Activated CD4-positive, alpha-beta T cell treated with anti-CD3 and anti-CD28 coated beads, Interleukin-2, amount 10 ng/mL, durations not matched to agents 7 days and 5 days (primary cell): ENCODE measurements around the gene SFT2D3. TPM values are rescaled to one million over a fixed set of nuclear protein-coding genes. Genes with fewer than 3 reads are reported as not detected.
A peak's percentile ranks its signal among the peaks of the same experiment; 100 is the strongest.

Experiments
- CTCF ChIA-PET: fragments of 350-600 bp; sonication (Branson Sonifier 250); formaldehyde crosslinking; loops from one replicate; lab custom pipeline; 2021; ENCODE audit warnings: antibody characterized with exemption; lab: Charles Lee
- POLR2A ChIA-PET: fragments of 350-600 bp; sonication (Branson Sonifier 250); formaldehyde crosslinking; loops from one replicate; lab custom pipeline; 2021; ENCODE audit warnings: antibody characterized with exemption; lab: Charles Lee
- DNase-seq: peaks from one replicate; pipeline ENCODE4 v3.0.0-alpha.2; 2020
- H3K27ac Mint-ChIP-seq: one replicate; pipeline ENCODE4 v1.8.0; 2021; ENCODE audit warnings: mild to moderate bottlenecking, moderate library complexity, mixed read lengths
- H3K27me3 Mint-ChIP-seq: one replicate; pipeline ENCODE4 v1.8.0; 2021; ENCODE audit warnings: mixed read lengths
- H3K36me3 Mint-ChIP-seq: one replicate; pipeline ENCODE4 v1.8.0; 2021; ENCODE audit warnings: low read depth, mixed read lengths
- H3K4me1 Mint-ChIP-seq: one replicate; pipeline ENCODE4 v1.8.0; 2021; ENCODE audit warnings: mixed read lengths
- H3K4me3 Mint-ChIP-seq: one replicate; pipeline ENCODE4 v1.8.0; 2021; ENCODE audit warnings: mild to moderate bottlenecking, moderate library complexity, mixed read lengths
- H3K9me3 Mint-ChIP-seq: one replicate; pipeline ENCODE4 v1.8.0; 2021; ENCODE audit warnings: mixed read lengths
- total RNA-seq, 2 experiments: library from RNA; stranded (reverse); gene quantifications; one replicate each; pipeline ENCODE4 v1.2.3, GENCODE V29; 2021

SFT2D3 gene
- total RNA-seq, 2 experiments from 2014 or later = 5.0 to 5.7 TPM

DNA sequence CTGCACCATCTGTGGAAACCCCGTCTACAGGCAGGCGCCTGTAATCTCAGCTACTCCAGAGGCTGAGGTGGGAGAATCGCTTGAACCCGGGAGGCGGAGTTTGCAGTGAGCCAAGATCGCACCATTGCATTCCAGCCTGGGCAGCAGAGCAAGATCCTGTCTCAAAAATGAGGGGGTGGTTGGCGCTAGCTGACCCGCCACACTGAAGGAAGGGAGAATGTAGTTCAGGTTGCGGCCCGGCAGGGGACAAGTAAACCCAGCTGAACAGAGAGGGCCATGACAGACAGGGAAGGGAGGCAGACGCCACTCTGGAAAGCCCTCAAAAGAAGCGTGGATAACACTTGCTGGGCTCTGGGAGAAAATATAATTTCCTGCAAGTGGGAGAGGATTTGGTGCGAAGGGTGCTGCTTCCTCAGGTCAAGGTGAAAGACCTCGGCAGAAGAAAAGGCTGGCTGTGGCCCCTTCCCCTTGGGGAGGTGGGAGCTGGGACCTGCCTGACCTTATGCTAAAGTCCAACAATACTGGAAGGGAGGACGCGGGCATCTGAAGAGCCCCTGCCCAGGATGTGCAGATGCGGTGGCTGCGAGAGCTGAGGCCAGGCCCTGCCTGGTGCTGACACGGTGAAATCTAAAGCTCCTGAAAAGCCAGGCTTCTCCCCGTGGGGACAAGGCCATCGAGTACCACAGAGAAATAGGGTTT lies 3.7 kb upstream of the SFT2D3 start:
- peaks cover 8% of the 10 kb centered on the region for H3K36me3 Mint-ChIP-seq
- H3K9me3 Mint-ChIP-seq = no peaks in the 10 kb centered on the region
- H3K4me3 Mint-ChIP-seq = no peak overlapping the region
- H3K27me3 Mint-ChIP-seq = no peaks in the 10 kb centered on the region
- ChIA-PET POLR2A (no interaction called here), CTCF (interaction anchor here (1.1 kb wide), 1 partner anchor 10 kb away, joined by 4 read pairs; no protein-coding TSS in a partner anchor)
- DNase-seq = no peak
- H3K4me1 Mint-ChIP-seq = peaks cover 16% of the 10 kb centered on the region
- no peak overlapping the region for H3K27ac Mint-ChIP-seq

DNA sequence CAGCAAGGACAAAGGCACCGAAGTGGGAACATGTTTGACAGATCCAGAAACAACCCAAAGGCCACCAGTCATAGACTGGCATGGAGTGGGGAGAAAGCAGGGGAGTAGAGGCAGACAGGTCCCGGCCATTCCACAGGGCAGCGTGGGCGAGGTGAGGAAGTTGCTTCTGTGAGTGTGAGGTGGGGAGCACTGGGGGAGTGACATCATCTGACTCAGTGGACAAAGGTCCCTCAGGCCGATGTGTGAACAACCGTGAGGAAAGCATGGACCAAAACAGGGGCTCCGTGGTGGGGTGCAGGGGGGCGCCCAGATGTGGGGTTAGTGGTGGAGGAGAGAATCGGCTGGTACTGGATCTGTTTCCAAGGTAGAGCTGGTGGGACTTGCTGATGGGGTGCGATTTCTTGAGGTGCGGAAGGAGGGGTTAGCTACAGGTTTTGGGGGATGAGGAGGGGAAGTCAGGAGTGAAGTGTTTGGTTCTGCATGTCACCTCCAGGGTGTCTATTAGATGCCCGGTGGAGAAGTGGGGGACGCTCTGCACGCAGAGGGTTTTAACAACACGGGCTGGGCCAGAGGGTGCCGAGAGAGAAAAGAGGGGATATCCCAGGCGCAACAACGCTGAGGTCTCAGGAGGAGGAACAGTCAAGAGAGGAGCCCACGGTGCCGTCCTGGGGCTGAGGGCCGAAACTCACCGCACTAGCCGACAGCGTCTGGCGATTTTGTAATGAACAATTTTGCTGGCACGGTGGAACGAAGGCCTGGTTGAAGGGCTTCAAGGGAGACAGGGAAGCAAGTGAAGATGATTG lies 2.5 kb upstream of the SFT2D3 start:
- Mint-ChIP-seq H3K9me3 (no peaks in the 10 kb centered on the region), H3K27me3 (no peaks in the 10 kb centered on the region), H3K4me3 (no peak overlapping the region), H3K4me1 (peaks cover 24% of the 10 kb centered on the region), H3K27ac (no peak overlapping the region), H3K36me3 (peaks cover 14% of the 10 kb centered on the region)
- POLR2A ChIA-PET = no interaction called here
- DNase-seq = no peak
- CTCF ChIA-PET = no interaction called here

DNA sequence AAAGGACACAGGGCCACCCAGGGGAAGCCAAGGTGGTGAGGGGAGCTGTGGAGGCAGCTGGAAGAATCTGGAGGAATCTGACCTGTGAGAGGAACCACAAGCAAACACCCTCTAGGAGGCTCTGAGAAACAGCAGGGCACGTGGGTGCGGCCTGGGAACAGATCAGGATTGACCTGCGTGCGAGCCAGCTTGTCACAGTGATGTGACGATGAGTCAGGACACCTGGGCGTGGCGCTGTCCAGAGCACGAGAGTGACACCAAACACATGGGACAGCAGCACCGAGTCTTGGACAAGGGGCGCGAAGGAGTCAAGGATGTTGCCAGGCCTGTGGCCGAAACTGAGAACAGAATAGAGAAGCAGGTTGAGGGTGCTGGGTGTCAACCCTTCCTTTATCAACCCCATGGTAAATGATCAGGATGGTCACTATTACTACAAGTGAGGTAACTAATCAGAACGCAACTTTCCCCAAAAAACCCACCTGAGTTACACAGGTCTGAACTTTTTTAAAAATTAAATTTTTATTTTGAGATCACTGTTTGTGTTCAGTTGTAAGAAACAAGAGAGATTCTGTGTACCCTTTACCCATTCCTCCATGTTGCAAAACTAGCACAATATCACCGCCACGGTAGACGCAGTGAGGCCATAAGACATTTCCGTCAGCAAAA lies 637 bp upstream of the SFT2D3 start:
- ChIA-PET CTCF (interaction anchor here (1.4 kb wide), 1 partner anchor 137 kb away, joined by 3 read pairs; no protein-coding TSS in a partner anchor), POLR2A (interaction anchor here (0.6 kb wide), 1 partner anchor 125 kb away, joined by 3 read pairs; no protein-coding TSS in a partner anchor)
- H3K9me3 Mint-ChIP-seq = no peaks in the 10 kb centered on the region
- peaks cover 27% of the 10 kb centered on the region for H3K36me3 Mint-ChIP-seq
- no peak for DNase-seq
- no peaks in the 10 kb centered on the region for H3K27me3 Mint-ChIP-seq
- H3K27ac Mint-ChIP-seq = peak overlapping the region; percentile 99
- H3K4me1 Mint-ChIP-seq = peaks cover 38% of the 10 kb centered on the region
- peak overlapping the region; percentile 92 for H3K4me3 Mint-ChIP-seq

DNA sequence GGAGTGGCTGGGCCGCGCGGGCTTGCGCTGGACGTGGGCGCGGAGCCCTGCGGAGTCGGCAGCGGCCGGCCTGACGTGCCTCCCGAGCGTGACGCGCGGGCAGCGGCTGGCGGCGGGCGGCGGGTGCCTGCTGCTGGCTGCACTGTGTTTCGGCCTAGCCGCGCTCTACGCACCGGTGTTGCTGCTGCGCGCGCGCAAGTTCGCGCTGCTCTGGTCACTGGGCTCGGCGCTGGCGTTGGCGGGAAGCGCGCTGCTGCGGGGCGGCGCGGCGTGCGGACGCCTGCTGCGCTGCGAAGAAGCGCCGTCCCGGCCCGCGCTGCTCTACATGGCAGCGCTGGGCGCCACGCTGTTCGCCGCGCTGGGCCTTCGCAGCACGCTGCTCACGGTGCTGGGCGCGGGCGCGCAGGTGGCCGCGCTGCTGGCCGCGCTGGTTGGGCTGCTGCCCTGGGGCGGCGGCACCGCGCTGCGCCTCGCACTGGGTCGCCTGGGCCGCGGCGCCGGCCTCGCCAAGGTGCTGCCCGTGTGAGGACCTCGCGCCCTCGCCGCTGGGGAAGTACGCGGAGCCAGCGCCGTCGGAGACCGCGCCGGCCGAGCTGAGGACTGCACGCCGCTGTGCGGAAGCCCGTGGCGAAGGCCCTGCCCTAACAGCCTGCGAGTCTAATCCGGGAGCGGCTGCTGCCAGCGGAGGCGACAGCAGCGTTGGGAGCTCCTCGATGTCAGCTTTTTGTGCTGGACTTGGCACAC lies 526 bp downstream of the SFT2D3 start:
- Mint-ChIP-seq H3K27ac (peak overlapping the region; percentile 99), H3K4me1 (peaks cover 38% of the 10 kb centered on the region), H3K27me3 (no peaks in the 10 kb centered on the region), H3K9me3 (no peaks in the 10 kb centered on the region), H3K4me3 (peak overlapping the region; percentile 92), H3K36me3 (peaks cover 29% of the 10 kb centered on the region)
- DNase-seq = peak; percentile 85
- CTCF ChIA-PET = interaction anchor here (0.8 to 1.6 kb wide), 8 partner anchors 10 to 179 kb away, joined by 3 to 7 read pairs (median 3); no protein-coding TSS in a partner anchor
- POLR2A ChIA-PET = no interaction called here

DNA sequence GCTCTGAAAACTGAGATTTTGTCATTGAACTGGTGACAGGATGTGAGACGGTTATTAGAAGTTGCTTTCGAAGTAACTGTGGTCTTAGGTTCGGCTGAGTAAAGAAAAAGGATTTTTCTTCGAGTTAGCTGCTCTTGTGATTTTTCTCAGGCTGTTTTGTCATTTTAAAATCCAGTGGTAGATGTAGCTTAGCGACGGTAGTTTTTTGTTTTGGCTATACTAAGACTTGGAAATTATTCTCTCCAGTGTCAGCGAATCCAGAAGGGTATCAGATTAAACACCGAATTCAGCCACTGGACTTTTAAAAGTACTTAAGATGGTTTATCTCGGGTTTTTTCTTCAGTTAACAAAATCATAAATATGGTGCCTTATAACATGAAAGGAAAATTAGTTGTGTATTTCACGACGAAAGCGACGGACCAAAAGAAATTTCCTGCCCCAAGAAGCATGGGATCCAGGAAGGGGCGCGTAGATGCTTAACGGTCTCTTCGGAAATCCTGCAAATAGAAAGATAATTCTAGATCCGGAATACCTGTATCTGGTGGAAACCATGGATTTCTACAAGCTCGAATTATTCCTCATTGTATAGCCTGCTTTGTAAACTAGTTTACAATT lies 1.2 kb downstream of the SFT2D3 start:
- ChIA-PET CTCF (interaction anchor here (0.8 to 1.6 kb wide), 8 partner anchors 10 to 180 kb away, joined by 3 to 7 read pairs (median 3); no protein-coding TSS in a partner anchor), POLR2A (no interaction called here)
- peaks cover 38% of the 10 kb centered on the region for H3K4me1 Mint-ChIP-seq
- H3K4me3 Mint-ChIP-seq = peak overlapping the region; percentile 76
- no peak for DNase-seq
- peak overlapping the region; percentile 89 for H3K27ac Mint-ChIP-seq
- no peaks in the 10 kb centered on the region for H3K9me3 Mint-ChIP-seq
- H3K27me3 Mint-ChIP-seq = no peaks in the 10 kb centered on the region
- peaks cover 32% of the 10 kb centered on the region for H3K36me3 Mint-ChIP-seq

DNA sequence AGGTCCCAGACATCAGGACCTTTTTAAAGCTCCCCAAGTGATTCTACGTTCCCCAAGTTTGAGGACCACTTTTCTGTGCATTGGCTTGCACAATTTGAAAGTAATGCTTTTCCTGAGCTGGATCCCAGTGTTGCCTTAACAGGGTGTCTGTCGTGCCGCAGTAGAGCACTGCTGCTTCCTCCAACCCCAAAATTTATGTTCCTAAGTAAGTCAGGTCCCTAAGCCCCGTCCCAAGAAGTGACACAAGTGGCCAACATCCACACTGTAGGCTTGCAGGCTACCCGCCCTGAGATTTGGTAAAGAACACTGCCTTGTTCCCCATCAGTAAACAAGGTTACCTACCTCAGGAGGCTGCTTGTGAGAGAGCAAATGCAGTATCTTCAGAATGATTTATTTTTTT lies 2.0 kb downstream of the SFT2D3 start:
- CTCF ChIA-PET = interaction anchor here (1.1 to 1.6 kb wide), 2 partner anchors 21 to 46 kb away, joined by 3 to 7 read pairs; no protein-coding TSS in a partner anchor
- peaks cover 38% of the 10 kb centered on the region for H3K4me1 Mint-ChIP-seq
- peak overlapping the region; percentile 76 for H3K4me3 Mint-ChIP-seq
- no peaks in the 10 kb centered on the region for H3K27me3 Mint-ChIP-seq
- H3K9me3 Mint-ChIP-seq = no peaks in the 10 kb centered on the region
- H3K36me3 Mint-ChIP-seq = peaks cover 35% of the 10 kb centered on the region
- no peak overlapping the region for H3K27ac Mint-ChIP-seq
- POLR2A ChIA-PET = no interaction called here
- no peak for DNase-seq

DNA sequence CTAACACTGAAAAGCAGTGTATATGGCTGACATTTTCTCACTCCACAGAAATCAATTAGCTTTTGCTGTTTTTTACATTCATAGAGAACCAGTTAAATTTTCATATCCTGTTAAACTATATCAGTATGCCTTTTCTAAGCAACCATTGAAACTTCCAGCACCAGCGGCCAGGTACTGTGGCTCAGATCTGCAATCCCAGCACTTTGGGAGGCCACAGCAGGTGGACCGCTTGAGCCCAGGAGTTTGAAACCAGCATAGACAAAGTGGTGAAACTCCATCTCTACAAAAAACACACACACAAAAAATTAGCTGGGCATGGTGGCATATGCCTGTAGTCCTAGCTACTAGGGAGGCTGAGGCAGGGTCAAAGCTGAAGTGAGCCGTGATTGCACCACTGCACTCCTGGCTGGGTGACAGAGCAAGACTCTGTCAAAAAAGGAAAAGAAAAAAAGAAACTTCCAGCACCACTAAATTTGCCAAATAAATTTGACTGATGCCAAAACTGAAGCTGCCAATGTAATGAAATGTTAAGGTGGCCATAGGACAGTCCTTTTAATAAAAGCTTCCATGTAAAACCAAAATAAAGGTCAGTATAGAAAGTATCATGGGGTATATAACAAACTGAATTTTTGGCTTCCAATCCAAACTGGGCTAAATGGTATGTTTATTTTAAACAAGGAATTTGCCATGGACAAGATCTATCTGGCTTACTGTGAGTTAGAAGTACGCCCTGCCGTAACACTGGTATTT lies 3.5 kb downstream of the SFT2D3 start:
- POLR2A ChIA-PET = interaction anchor here (0.7 kb wide), 1 partner anchor 106 kb away, joined by 4 read pairs; the partner anchor contains the start of gene WDR33
- DNase-seq = no peak
- Mint-ChIP-seq H3K27me3 (no peaks in the 10 kb centered on the region), H3K4me1 (peaks cover 38% of the 10 kb centered on the region), H3K27ac (peak overlapping the region; percentile 58), H3K9me3 (no peaks in the 10 kb centered on the region), H3K36me3 (peaks cover 46% of the 10 kb centered on the region), H3K4me3 (no peak overlapping the region)
- CTCF ChIA-PET = interaction anchor here (0.6 to 1.8 kb wide), 10 partner anchors 10 to 113 kb away, joined by 3 to 5 read pairs (median 4); no protein-coding TSS in a partner anchor

DNA sequence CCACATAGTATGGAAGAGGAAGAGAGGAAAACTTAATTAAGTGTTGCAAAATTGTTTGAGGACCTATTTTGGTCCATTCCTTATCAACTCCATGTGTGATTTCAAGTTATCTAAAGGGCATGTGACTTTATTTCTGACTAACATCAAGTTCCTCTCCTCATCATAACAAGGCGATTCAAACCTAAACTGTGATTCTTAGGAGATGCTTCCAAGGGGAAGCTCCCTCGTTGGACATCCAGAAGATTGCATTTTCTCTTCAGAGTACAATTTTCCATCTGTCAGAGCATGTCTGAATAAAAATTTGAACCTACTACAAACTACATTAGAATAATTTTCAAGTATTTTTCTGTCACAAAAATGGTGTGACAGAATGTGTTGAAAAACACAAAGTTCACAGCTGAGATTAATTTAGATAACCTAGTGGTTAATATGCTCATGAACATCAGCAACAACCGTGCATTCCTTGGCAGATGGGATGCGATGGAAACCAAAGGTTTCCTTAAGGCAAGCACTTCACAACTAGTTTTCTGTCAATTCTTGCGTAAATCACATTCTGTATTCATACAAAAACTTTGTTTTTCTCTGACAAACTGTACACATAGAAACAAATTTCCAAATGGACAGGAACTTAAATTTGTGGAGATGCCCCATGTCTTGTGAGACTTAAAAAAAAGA lies 4.2 kb downstream of the SFT2D3 start:
- H3K27me3 Mint-ChIP-seq = no peaks in the 10 kb centered on the region
- CTCF ChIA-PET = interaction anchor here (0.6 to 1.8 kb wide), 6 partner anchors 9 to 155 kb away, joined by 3 to 5 read pairs (median 4); no protein-coding TSS in a partner anchor
- H3K4me3 Mint-ChIP-seq = no peak overlapping the region
- H3K4me1 Mint-ChIP-seq = peaks cover 34% of the 10 kb centered on the region
- H3K27ac Mint-ChIP-seq = no peak overlapping the region
- POLR2A ChIA-PET = interaction anchor here (0.7 kb wide), 1 partner anchor 106 kb away, joined by 4 read pairs; the partner anchor contains the start of gene WDR33
- DNase-seq = no peak
- no peaks in the 10 kb centered on the region for H3K9me3 Mint-ChIP-seq
- H3K36me3 Mint-ChIP-seq = peaks cover 44% of the 10 kb centered on the region

DNA sequence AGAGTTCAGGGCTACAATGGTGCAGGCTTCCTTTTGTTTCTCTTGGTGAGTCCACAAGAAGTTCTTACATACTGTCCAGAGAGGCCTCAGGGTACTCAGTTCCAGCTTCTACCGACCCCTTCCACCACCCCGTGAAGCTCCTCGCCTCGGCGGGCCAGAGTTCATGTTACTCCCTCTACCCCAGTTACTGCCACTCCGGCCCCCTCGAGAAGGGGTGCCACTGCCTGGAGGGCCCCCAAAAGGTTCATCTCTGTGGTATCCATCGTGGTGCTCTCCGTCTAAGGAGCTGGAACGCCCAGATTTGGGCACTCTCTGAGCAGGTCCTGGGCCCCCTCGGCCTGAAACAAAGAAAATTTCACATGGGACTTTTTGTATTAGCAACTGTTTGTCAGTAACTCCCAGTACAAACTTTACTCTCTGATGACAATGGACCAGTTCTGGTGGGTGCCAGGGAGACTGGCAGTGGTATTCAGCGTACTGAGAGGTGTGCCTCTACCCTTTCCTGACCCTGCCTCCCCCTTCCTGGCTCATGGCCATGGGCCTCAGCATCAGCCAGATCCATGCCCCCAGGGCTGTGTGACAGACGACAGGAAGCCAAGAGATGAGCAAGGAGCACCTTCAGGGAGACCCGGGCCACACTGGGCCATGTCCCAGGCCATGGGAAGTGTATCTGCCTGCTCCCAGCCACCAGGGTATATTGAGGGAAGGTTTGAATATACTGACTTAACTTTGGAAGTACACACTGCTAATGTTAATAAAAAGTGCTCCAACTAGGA lies 5.1 kb downstream of the SFT2D3 start:
- CTCF ChIA-PET = interaction anchor here (1.1 to 1.8 kb wide), 4 partner anchors 8 to 156 kb away, joined by 3 to 5 read pairs (median 4); no protein-coding TSS in a partner anchor
- Mint-ChIP-seq H3K36me3 (peaks cover 47% of the 10 kb centered on the region), H3K27ac (no peak overlapping the region)

More for the DNA sequence above, 5.1 kb downstream of the SFT2D3 start:
- H3K4me3 Mint-ChIP-seq = peak overlapping the region; percentile 12
- no peaks in the 10 kb centered on the region for H3K9me3 Mint-ChIP-seq
- POLR2A ChIA-PET = no interaction called here
- DNase-seq = no peak
- no peaks in the 10 kb centered on the region for H3K27me3 Mint-ChIP-seq
- peaks cover 28% of the 10 kb centered on the region for H3K4me1 Mint-ChIP-seq
